ENCODE data around the gene FHIT. TPM values are rescaled to one million over a fixed set of nuclear protein-coding genes. Genes with fewer than 3 reads are reported as not detected.

The FHIT gene
- total RNA-seq, 4 donors from 2014 or later: 5.0 to 15.3 (median 8.3) TPM

DNA sequence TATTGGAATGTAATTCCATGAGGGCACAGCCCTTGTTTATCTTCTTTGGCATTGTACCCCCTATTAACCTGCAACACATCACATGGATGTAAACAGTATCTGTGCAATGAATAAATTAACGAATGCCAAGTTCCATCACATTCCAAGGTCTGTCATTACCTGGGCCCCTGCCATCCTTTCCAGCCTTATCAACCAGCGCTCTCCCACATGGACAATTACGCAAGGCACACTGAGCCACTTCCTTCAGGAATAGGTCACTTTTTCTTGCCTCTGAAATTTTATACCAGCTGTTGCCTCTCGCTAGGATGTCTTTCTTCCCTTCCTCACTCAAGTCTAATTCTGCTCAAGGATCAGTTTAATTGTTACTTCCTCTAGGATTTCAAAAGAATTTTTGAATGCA, 1149.6 kb downstream of the FHIT start:
- no peak for DNase-seq (ENCODE audit: low spot score in 2 of 2)
- WGBS, 2 donors: 69 to 89% methylated on average over 4 of the region's 4 CpGs
- intact Hi-C loops (cut with DNase I; ENCODE audit: low total_unique reads): no loop called here

DNA sequence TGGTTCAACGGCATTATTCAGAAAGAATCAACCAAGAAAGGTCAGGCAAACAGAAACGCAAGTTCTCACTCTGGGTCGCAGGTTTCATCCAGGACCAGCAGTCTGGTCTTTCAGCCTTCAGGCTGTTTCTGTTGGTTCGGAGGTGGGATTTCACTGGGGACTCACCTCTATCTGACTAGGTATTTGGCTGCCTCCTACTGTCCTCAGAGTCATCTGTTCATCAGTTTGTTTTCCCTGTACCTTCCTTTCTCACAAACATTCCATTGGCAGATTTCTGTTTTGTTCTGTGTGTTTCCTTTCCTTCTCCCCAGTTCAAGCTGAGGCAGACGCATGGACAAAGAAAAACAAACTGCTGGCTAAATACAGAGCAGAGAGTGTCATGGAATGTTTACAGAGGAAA, 1154.8 kb downstream of the FHIT start:
- no peak overlapping the region for H3K4me3 ChIP-seq (ENCODE audit: low read depth, poor library complexity, severe bottlenecking)
- WGBS, 2 donors: 82 to 84% methylated on average over 5 of the region's 5 CpGs
- TF ChIP-seq, protein P1, sequence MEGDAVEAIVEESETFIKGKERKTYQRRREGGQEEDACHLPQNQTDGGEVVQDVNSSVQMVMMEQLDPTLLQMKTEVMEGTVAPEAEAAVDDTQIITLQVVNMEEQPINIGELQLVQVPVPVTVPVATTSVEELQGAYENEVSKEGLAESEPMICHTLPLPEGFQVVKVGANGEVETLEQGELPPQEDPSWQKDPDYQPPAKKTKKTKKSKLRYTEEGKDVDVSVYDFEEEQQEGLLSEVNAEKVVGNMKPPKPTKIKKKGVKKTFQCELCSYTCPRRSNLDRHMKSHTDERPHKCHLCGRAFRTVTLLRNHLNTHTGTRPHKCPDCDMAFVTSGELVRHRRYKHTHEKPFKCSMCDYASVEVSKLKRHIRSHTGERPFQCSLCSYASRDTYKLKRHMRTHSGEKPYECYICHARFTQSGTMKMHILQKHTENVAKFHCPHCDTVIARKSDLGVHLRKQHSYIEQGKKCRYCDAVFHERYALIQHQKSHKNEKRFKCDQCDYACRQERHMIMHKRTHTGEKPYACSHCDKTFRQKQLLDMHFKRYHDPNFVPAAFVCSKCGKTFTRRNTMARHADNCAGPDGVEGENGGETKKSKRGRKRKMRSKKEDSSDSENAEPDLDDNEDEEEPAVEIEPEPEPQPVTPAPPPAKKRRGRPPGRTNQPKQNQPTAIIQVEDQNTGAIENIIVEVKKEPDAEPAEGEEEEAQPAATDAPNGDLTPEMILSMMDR (IDR thresholded peaks at IDR 0.05): no peak
- no peak for TF ChIP-seq POLR2A (IDR thresholded peaks at IDR 0.05)
- DNase-seq (ENCODE audit: low spot score in 2 of 2): no peak
- intact Hi-C loops (cut with DNase I; ENCODE audit: low total_unique reads): no loop called here

More for the DNA sequence above, 1149.6 kb downstream of the FHIT start:
- H3K4me3 ChIP-seq (ENCODE audit: low read depth, poor library complexity, severe bottlenecking): no peak overlapping the region
- TF ChIP-seq, protein P1 (IDR thresholded peaks at IDR 0.05): no peak
- TF ChIP-seq POLR2A (IDR thresholded peaks at IDR 0.05): no peak

- 90 to 95% methylated on average over 6 of the region's 6 CpGs for WGBS, 2 donors
Measured at GRCh38 chr3:60095930-60096329, 1155.3 kb downstream of the FHIT start.

GRCh38 chr3:60095516-60095915, 1155.7 kb downstream of the FHIT start:
- TF ChIP-seq, protein P1 (IDR thresholded peaks at IDR 0.05): no peak
- no peak for TF ChIP-seq POLR2A (IDR thresholded peaks at IDR 0.05)
- H3K4me3 ChIP-seq (ENCODE audit: low read depth, poor library complexity, severe bottlenecking): no peak overlapping the region
- WGBS, 2 donors: 51 to 56% methylated on average over 4 of the region's 4 CpGs
- DNase-seq (ENCODE audit: low spot score in 2 of 2): no peak
- intact Hi-C loops (cut with DNase I; ENCODE audit: low total_unique reads): no loop called here

More at GRCh38 chr3:60095930-60096329, 1155.3 kb downstream of the FHIT start:
- no peak for DNase-seq (ENCODE audit: low spot score in 2 of 2)
- no peak overlapping the region for H3K4me3 ChIP-seq (ENCODE audit: low read depth, poor library complexity, severe bottlenecking)
- intact Hi-C loops (cut with DNase I; ENCODE audit: low total_unique reads): no loop called here
- TF ChIP-seq, protein P1 (IDR thresholded peaks at IDR 0.05): no peak
- no peak for TF ChIP-seq POLR2A (IDR thresholded peaks at IDR 0.05)

DNA sequence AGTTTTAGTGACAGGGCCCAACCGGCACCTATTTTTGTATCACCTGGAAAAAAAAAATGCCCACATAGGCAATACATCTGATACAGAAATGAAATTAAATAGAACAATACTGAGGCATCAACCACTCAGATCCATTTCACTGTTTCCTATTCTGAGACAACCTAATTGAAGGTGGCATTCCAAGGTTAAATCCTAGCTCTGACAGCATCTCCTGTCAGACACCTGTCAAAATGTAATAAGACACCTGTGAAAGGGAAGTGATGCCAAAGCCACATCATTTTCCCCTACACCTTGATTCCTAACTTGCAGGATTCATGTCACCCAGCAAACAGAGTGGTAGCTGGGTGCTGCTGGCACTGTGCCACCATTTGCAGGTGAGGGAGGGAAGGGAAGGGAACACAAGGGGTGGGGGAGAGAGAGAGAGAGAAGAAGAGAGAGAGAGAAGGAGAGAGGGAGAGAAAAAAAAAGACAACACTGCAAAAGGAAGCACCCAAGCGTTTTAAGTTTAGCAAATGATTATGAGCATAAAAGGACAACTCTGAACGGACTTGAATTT, 1156.8 kb downstream of the FHIT start:
- DNase-seq (ENCODE audit: low spot score in 2 of 2): no peak
- intact Hi-C loops (cut with DNase I; ENCODE audit: low total_unique reads): no loop called here
- WGBS, 2 donors: 59 to 65% methylated on average over 3 of the region's 3 CpGs
- H3K4me3 ChIP-seq (ENCODE audit: low read depth, poor library complexity, severe bottlenecking): no peak overlapping the region
- no peak for TF ChIP-seq POLR2A (IDR thresholded peaks at IDR 0.05)
- TF ChIP-seq, protein P1 (IDR thresholded peaks at IDR 0.05): no peak

DNA sequence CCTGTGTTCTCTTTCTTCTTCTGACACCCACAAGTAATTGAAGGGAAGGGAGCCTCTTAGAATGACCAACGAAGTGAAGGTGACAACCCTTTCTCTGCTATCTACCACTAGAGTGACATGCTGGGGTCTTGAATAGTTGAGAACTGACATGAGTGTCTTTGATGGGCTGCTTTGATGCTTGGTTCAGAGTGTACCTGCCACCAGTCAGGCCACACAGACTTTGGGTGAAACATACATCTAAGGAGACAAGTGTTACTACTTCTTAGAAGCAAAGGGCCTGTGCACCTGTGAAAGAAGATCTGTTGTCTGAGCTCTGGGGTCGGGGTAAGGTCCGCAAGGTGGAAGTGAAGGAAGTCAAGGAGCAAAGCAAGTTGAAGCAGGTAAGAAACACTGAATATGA, 1160.7 kb downstream of the FHIT start:
- intact Hi-C loops (cut with DNase I; ENCODE audit: low total_unique reads): no loop called here
- no peak for TF ChIP-seq POLR2A (IDR thresholded peaks at IDR 0.05)
- TF ChIP-seq, protein P1 (IDR thresholded peaks at IDR 0.05): no peak
- no peak for DNase-seq (ENCODE audit: low spot score in 2 of 2)
- WGBS, 2 donors: 83 to 84% methylated on average over 3 of the region's 3 CpGs
- H3K4me3 ChIP-seq (ENCODE audit: low read depth, poor library complexity, severe bottlenecking): no peak overlapping the region
